Neural progenitor cell (in vitro differentiated cells): ENCODE results near the gene NFKB1. TPM values are rescaled to one million over a fixed set of nuclear protein-coding genes. Genes with fewer than 3 reads are reported as not detected.

Source experiments
- DNase-seq: peaks from one replicate; pipeline ENCODE4 v3.0.0-alpha.2; 2016; ENCODE audit warnings: low spot score
- H2AFZ ChIP-seq: fragments of 200-600 bp; sonication (generic); replicated peaks from 2 replicates; pipeline ENCODE4 v1.6.1; 2016; ENCODE audit warnings: antibody characterized with exemption
- H3F3A ChIP-seq: fragments of 200-600 bp; sonication (generic); 2 replicates; pipeline ENCODE4 v1.6.1; 2016; ENCODE audit warnings: antibody characterized with exemption, low read depth
- H3K27ac ChIP-seq: fragments of 200-600 bp; sonication (generic); 2 replicates; pipeline ENCODE4 v1.5.1; 2016; ENCODE audit warnings: mild to moderate bottlenecking
- H3K27me3 ChIP-seq: fragments of 200-600 bp; sonication (generic); 2 replicates; pipeline ENCODE4 v1.6.1; 2016; ENCODE audit warnings: mild to moderate bottlenecking, moderate library complexity
- H3K36me3 ChIP-seq: fragments of 200-600 bp; sonication (generic); 2 replicates; pipeline ENCODE4 v1.5.1; 2016
- H3K4me1 ChIP-seq: fragments of 200-600 bp; sonication (generic); 2 replicates; pipeline ENCODE4 v1.6.1; 2016; ENCODE audit warnings: mixed run types
- H3K4me2 ChIP-seq: fragments of 200-600 bp; sonication (generic); 2 replicates; pipeline ENCODE4 v1.6.1; 2016
- H3K4me3 ChIP-seq: fragments of 200-600 bp; sonication (generic); 2 replicates; pipeline ENCODE4 v1.5.1; 2016
- H3K79me2 ChIP-seq: fragments of 200-600 bp; sonication (generic); 2 replicates; pipeline ENCODE4 v1.6.1; 2016; ENCODE audit warnings: low read depth
- H3K9ac ChIP-seq: fragments of 200-600 bp; sonication (generic); 2 replicates; pipeline ENCODE4 v1.6.1; 2016
- H3K9me3 ChIP-seq: fragments of 200-600 bp; sonication (generic); 2 replicates; pipeline ENCODE4 v1.5.1; 2016; ENCODE audit warnings: low read depth
- H4K20me1 ChIP-seq: fragments of 200-600 bp; sonication (generic); 2 replicates; pipeline ENCODE4 v1.6.1; 2016; ENCODE audit warnings: low read depth
- H3K27ac Mint-ChIP-seq: 3 replicates; pipeline ENCODE4 v1.8.0; 2021; ENCODE audit warnings: mixed read lengths
- H3K27me3 Mint-ChIP-seq: 2 replicates; pipeline ENCODE4 v1.8.0; 2022; ENCODE audit warnings: low read depth, mild to moderate bottlenecking, inconsistent platforms, moderate library complexity, mixed read lengths; ENCODE audit not compliant: insufficient read depth
- H3K36me3 Mint-ChIP-seq: 3 replicates; pipeline ENCODE4 v1.8.0; 2021; ENCODE audit warnings: mixed read lengths
- H3K4me1 Mint-ChIP-seq: 3 replicates; pipeline ENCODE4 v1.8.0; 2021; ENCODE audit warnings: mixed read lengths
- H3K4me3 Mint-ChIP-seq: 3 replicates; pipeline ENCODE4 v1.8.0; 2021; ENCODE audit warnings: mild to moderate bottlenecking, moderate library complexity, mixed read lengths
- H3K9me3 Mint-ChIP-seq: 3 replicates; pipeline ENCODE4 v1.8.0; 2020; ENCODE audit warnings: mixed read lengths
- CTCF ChIP-seq: fragments of 200-600 bp; sonication (generic); IDR thresholded peaks from 2 replicates; pipeline ENCODE4 v1.5.1; 2017; ENCODE audit warnings: antibody characterized with exemption, mild to moderate bottlenecking
- EZH2 ChIP-seq: fragments of 200-600 bp; sonication (generic); IDR thresholded peaks from 2 replicates; pipeline ENCODE4 v1.6.1; 2017; ENCODE audit warnings: antibody characterized with exemption, mild to moderate bottlenecking, moderate library complexity
- EZH2phosphoT487 ChIP-seq: fragments of 200-600 bp; sonication (generic); IDR thresholded peaks from 2 replicates; pipeline ENCODE4 v1.6.1; 2017; ENCODE audit warnings: antibody characterized with exemption
- total RNA-seq: library from RNA; depleted of rRNA; stranded (reverse); fragments of >200 nt; gene quantifications from 2 replicates; pipeline ENCODE4 v1.2.3, GENCODE V29; 2015; ENCODE audit warnings: low replicate concordance

NFKB1 gene
- total RNA-seq, 1 donor from 2014 or later, result 14.1 TPM

GRCh38 chr4:102530986-102531385 lies 29.8 kb downstream of the NFKB1 start:
- no peak overlapping the region for H3K4me3 Mint-ChIP-seq
- Histone ChIP-seq H3K4me3 (no peak overlapping the region), H3K27me3 (no peaks in the 10 kb centered on the region), H4K20me1 (no peaks in the 10 kb centered on the region), H3K4me1 (peaks cover 16% of the 10 kb centered on the region), H3F3A (no peaks in the 10 kb centered on the region), H3K36me3 (no peaks in the 10 kb centered on the region), H3K79me2 (no peaks in the 10 kb centered on the region), H3K27ac (no peak overlapping the region), H3K9ac (no peak overlapping the region), H3K9me3 (no peaks in the 10 kb centered on the region), H3K4me2 (no peak overlapping the region), H2AFZ (no peak overlapping the region)
- no peak for DNase-seq
- no peaks in the 10 kb centered on the region for H3K36me3 Mint-ChIP-seq
- H3K9me3 Mint-ChIP-seq, result no peaks in the 10 kb centered on the region
- H3K27ac Mint-ChIP-seq, result no peak overlapping the region
- H3K27me3 Mint-ChIP-seq, result no peaks in the 10 kb centered on the region
- no peak for TF ChIP-seq EZH2phosphoT487
- no peak for TF ChIP-seq EZH2
- no peak for TF ChIP-seq CTCF
- H3K4me1 Mint-ChIP-seq, result peaks cover 6% of the 10 kb centered on the region

- no peaks in the 10 kb centered on the region for H3K36me3 Mint-ChIP-seq
- H3K27me3 ChIP-seq, result no peaks in the 10 kb centered on the region
- no peak overlapping the region for H3K27ac ChIP-seq
- H4K20me1 ChIP-seq, result no peaks in the 10 kb centered on the region
- no peaks in the 10 kb centered on the region for H3K79me2 ChIP-seq
- peaks cover 16% of the 10 kb centered on the region for H3K4me1 ChIP-seq
- H3F3A ChIP-seq, result no peaks in the 10 kb centered on the region
- no peak overlapping the region for H2AFZ ChIP-seq
- H3K9me3 ChIP-seq, result no peaks in the 10 kb centered on the region
- no peaks in the 10 kb centered on the region for H3K36me3 ChIP-seq
- no peak for TF ChIP-seq EZH2phosphoT487
- no peak for TF ChIP-seq CTCF
- TF ChIP-seq EZH2, result no peak
- no peak for DNase-seq
- H3K4me3 Mint-ChIP-seq, result no peak overlapping the region
- H3K27ac Mint-ChIP-seq, result no peak overlapping the region
- no peak overlapping the region for H3K4me2 ChIP-seq
- peaks cover 6% of the 10 kb centered on the region for H3K4me1 Mint-ChIP-seq
- H3K4me3 ChIP-seq, result no peak overlapping the region
- no peaks in the 10 kb centered on the region for H3K9me3 Mint-ChIP-seq
- H3K27me3 Mint-ChIP-seq, result no peaks in the 10 kb centered on the region
- no peak overlapping the region for H3K9ac ChIP-seq
Measured at GRCh38 chr4:102531462-102531861, 30.3 kb downstream of the NFKB1 start.

GRCh38 chr4:102533348-102533747 lies 32.2 kb downstream of the NFKB1 start:
- Mint-ChIP-seq H3K9me3 (no peaks in the 10 kb centered on the region), H3K4me1 (no peaks in the 10 kb centered on the region), H3K4me3 (no peak overlapping the region), H3K36me3 (no peaks in the 10 kb centered on the region), H3K27me3 (no peaks in the 10 kb centered on the region), H3K27ac (no peak overlapping the region)
- Histone ChIP-seq H3K9me3 (no peaks in the 10 kb centered on the region), H3K4me3 (no peak overlapping the region), H3K4me1 (peaks cover 7% of the 10 kb centered on the region), H3K27me3 (no peaks in the 10 kb centered on the region), H3K4me2 (no peak overlapping the region), H3K36me3 (no peaks in the 10 kb centered on the region), H3K27ac (no peak overlapping the region), H3K9ac (no peak overlapping the region), H3F3A (no peaks in the 10 kb centered on the region), H3K79me2 (no peaks in the 10 kb centered on the region), H4K20me1 (no peaks in the 10 kb centered on the region), H2AFZ (no peak overlapping the region)
- TF ChIP-seq CTCF (no peak), EZH2phosphoT487 (no peak), EZH2 (no peak)
- DNase-seq, result no peak
